AG09319 (cell line): ENCODE results near the gene TMEM140.

ENCODE experiments used
- DNase-seq: peaks from one replicate; pipeline ENCODE4 v3.0.0-alpha.2; 2010; ENCODE audit warnings: low read depth; ENCODE audit errors: extremely low read depth
- CTCF ChIP-seq: IDR thresholded peaks from 2 replicates; pipeline ENCODE4 v1.5.1; 2011; ENCODE audit warnings: low read depth, mild to moderate bottlenecking, inconsistent platforms, low read length, moderate library complexity

The TMEM140 gene

DNA sequence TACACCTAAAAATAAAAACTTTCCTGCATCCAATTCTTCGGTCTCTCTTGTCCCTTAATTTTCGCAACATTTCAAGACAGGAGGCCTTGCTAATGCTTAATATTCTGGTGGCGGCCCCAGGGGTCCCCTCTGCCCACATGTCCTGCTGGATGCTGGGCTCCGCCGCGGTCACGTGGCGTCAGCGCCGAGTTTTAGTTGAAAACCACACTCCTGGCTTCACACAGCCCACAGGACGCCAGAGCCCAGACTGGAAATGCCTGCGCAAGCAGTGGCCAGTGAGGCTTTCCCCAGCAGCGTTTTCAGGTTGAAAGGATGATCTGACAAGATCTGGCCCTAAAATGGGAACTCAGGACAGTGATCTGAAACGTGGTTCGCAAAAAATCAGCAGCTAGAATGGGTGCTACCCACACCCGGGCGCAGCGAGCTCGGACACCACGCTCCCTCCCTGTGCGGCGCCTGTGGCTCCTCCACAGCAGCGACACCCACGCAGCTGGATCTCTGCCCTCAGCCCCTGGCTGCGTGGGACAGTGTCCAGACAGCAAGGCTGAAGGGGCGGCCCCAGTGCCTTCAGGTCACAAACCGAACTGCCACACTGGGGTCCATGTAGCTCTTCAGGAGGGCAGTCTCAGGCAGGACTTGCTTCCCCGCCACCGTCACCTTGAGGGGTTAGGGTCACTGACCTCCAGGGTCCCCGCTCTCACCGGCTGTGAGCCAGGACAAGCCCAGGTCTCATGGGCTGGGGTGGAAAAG lies 34.2 kb downstream of the TMEM140 start:
- DNase-seq = no peak
- TF ChIP-seq CTCF = no peak

- TF ChIP-seq CTCF = no peak
Observed at GRCh38 chr7:135183478-135183877, 35.6 kb downstream of the TMEM140 start.

GRCh38 chr7:135184254-135184841 lies 36.5 kb downstream of the TMEM140 start:
- no peak for TF ChIP-seq CTCF

More at GRCh38 chr7:135183478-135183877, 35.6 kb downstream of the TMEM140 start:
- no peak for DNase-seq

GRCh38 chr7:135185471-135186260 lies 37.8 kb downstream of the TMEM140 start:
- TF ChIP-seq CTCF = no peak
- DNase-seq = no peak

More at GRCh38 chr7:135184254-135184841, 36.5 kb downstream of the TMEM140 start:
- DNase-seq = no peak

DNA sequence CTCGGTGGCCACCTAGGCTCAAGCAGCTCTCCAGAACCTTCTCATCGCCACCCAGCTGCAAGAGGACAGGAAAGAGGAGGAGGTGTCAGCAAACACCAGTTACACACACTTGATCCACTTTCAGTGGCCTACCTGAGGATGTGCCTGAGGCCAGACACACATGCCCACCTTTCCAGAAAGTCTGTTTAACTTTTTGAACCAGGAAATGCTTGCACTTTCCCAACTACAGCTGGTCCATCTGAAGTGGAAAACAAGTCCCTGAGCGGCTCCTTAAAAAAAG lies 38.3 kb downstream of the TMEM140 start:
- no peak for TF ChIP-seq CTCF

DNA sequence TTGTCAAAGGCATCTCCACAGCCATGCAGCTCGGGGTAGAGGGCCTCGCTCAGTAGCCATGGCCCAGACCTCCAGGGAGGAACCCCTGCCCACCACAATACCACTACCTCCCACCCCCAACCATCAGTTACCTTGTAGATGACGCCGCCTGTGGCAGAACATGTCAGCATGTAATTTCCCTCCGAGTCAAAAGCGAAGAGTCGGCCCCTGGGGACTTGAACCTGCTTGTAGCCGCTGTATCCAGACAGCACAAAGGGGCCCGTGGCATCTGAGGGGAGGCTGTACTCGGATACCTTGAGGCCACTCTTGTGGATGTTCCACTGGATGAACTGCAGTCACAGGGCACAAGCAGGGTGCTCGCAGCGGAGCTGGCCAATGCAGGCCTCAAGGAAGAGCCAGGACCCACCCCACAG lies 39.0 kb downstream of the TMEM140 start:
- TF ChIP-seq CTCF = no peak
- no peak for DNase-seq

More for the DNA sequence above, 38.3 kb downstream of the TMEM140 start:
- DNase-seq = no peak
